Stimulated activated naive CD8-positive, alpha-beta T cell treated with anti-CD3 and anti-CD28 coated beads, Interleukin-15, Interleukin-2, amounts not matched to agents 100 ng/mL and 50 ng/mL, for 24 hours (primary cell): ENCODE data around the gene TMEM37.

Source experiments
- H3K27ac Mint-ChIP-seq: one replicate; pipeline ENCODE4 v1.8.0; 2021; ENCODE audit warnings: mild to moderate bottlenecking, mixed read lengths
- H3K27me3 Mint-ChIP-seq: one replicate; pipeline ENCODE4 v1.8.0; 2021; ENCODE audit warnings: mixed read lengths
- H3K36me3 Mint-ChIP-seq: one replicate; pipeline ENCODE4 v1.8.0; 2021; ENCODE audit warnings: low read depth, mixed read lengths
- H3K4me1 Mint-ChIP-seq: one replicate; pipeline ENCODE4 v1.8.0; 2021; ENCODE audit warnings: low read depth, mixed read lengths
- H3K4me3 Mint-ChIP-seq: one replicate; pipeline ENCODE4 v1.8.0; 2021; ENCODE audit warnings: mild to moderate bottlenecking, mixed read lengths
- H3K9me3 Mint-ChIP-seq: one replicate; pipeline ENCODE4 v1.8.0; 2021; ENCODE audit warnings: mixed read lengths

Gene TMEM37

DNA sequence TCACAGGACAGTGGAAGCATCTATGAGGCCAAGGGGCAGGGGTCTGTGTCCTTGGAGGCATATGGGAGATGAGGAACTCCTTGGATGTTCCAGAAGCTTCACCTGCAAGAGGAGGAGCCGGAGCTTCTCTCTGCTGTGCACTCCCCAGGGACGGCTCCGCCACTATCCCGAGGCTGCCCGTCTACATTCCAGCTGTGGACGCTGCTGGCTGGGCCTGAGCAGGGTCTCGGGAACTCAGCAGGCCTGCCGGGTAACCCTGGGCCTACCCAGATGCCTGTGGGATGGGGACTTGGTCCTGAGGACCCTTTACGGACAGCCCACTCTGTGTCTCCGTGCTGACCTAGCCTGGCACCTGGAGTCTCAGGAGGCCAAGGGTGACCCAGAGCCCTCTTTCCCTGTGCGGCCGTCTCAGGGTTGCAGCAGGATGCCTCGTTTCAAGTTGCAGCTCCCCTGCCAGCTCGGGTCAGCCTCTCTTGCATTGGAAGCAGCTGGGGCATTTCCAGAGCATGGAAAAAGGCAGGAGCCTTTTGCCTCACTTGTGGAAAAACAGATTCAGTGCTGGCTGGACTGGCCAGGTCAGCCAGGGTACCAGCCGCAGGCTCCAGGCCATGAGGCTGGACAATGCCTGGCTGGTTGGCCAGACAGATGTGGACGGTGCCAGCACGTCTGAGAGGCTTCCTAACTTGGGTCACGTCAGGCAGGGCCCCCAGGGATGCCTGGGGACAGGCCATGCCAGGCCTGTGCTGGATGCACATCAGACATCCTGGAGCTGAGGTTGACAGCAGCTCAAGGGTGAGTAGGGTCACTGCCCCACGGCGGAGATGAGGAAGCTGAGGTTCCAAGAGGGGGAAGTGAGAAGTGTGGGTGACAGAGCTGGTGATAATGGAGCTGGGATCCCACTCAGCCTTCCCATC lies 51.1 kb downstream of the TMEM37 start:
- no peaks in the 10 kb centered on the region for H3K4me1 Mint-ChIP-seq
- no peak overlapping the region for H3K4me3 Mint-ChIP-seq
- no peaks in the 10 kb centered on the region for H3K36me3 Mint-ChIP-seq
- H3K27ac Mint-ChIP-seq: no peak overlapping the region
- no peaks in the 10 kb centered on the region for H3K27me3 Mint-ChIP-seq
- H3K9me3 Mint-ChIP-seq: no peaks in the 10 kb centered on the region

DNA sequence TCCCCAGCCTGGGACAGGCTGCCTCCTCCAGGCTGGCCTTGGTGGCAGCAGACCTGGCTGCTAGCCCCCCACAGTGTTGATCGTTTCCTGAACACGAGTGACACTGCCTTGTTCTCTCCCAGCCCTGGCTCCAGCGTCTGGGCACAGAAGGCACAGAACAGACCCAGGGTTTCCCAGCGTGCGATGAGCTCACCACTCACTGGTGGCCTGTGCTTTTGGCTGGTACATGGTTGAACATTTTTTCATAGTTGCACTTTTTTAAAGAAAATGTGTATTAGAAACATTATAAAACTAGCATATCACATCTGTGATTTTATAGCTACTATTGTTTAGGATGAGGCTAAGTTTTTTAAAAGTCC lies 51.7 kb downstream of the TMEM37 start:
- H3K4me3 Mint-ChIP-seq: no peak overlapping the region
- no peak overlapping the region for H3K27ac Mint-ChIP-seq
- H3K36me3 Mint-ChIP-seq: no peaks in the 10 kb centered on the region
- no peaks in the 10 kb centered on the region for H3K4me1 Mint-ChIP-seq
- H3K27me3 Mint-ChIP-seq: no peaks in the 10 kb centered on the region
- H3K9me3 Mint-ChIP-seq: no peaks in the 10 kb centered on the region

DNA sequence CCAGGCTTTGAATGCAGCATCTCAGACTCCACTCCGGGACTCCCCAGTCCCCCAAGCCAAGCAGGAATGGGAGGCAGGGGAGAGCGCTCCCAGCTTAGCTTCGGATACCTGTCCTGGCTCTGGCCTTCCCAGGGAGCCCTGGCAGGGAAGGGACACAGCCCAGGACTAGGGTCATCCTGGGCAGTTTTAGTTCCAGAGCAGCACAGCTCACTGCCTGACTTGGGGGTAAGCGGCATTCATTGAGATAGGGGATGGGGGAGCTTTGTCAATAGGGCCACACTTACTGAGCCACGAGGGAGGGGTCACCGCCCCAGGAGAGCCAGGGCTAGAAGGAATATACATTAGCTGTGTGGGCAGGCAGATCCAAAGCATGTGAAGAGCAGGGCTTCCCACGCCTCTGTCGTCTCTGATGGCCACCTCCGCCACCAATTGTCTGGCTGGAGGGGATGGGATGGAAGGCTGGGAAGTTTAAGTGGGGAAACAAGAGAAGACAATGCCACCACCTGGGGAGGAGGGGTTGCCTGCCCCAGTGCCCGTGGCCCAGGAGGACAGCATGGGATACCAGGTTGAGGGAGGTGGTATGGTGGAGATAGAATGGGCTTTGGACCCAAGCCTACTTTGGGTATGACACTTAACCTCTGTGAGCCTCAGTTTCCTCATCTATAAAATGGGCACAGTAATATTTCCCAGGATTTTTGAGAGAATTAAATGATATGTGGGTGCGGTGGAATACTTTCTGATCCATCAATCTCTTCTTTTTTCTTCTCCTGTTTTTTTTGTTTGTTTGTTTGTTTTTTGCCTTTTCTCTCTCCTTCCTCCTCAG lies 52.5 kb downstream of the TMEM37 start:
- Mint-ChIP-seq H3K4me3 (no peak overlapping the region), H3K36me3 (no peaks in the 10 kb centered on the region), H3K27me3 (no peaks in the 10 kb centered on the region), H3K27ac (no peak overlapping the region), H3K4me1 (no peaks in the 10 kb centered on the region), H3K9me3 (no peaks in the 10 kb centered on the region)

DNA sequence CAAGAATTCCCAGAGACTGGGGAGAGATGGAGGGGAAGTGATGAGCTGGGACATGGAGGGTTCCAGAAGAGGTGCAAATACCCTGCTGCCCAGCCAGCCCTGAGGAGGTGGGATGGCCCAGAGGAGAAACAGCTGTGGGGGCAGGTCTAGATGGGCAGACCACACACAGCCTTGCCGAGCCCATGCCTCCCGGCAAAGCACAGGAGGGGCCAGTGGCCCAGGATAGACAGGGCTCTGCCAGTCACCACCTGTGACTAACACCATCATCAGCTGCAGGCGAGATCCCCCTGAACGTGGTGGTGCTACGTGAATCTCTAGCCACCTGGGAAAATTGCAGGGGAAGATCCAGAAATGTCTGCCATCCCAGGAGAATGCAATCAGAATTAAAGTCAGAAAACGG lies 53.2 kb downstream of the TMEM37 start:
- Mint-ChIP-seq H3K27ac (no peak overlapping the region), H3K36me3 (no peaks in the 10 kb centered on the region), H3K4me1 (no peaks in the 10 kb centered on the region), H3K4me3 (no peak overlapping the region), H3K9me3 (no peaks in the 10 kb centered on the region), H3K27me3 (no peaks in the 10 kb centered on the region)

DNA sequence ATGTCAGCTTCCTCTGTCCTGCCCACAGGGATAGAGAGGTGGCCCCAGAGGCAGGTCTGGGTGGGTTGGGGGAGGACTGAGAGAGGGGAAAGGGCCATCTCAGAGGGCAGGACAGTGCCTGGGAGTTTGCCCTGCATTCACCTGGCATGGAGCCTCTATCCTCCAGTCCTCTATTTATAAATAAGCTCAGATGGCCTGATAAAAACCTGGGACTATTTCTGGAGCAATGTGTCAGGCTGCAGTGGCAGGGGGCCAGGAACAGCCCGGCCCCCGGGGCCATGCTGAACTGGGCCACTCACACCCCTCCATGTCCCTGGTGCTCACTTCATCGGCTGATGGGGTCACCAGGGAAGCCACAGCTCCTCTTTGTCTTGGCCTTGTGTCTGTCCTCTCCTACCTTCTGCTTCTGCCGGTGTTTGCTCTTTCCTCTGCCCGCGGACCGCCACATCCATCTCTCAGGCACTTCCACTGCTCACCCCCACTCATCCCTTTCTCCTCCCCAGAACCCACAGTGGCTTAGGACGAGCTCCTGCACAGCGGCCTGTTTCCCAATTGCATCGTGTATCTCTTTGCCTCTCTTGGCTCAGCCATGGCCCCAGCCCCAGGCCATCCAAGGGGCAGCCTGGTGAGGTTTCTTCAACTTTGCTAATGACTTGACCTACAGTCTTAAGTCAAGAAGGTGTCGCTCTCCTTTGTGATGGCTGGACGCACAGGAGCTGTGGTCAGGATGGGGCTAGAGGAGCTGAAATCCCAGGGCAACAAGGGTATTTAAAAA lies 53.9 kb downstream of the TMEM37 start:
- H3K4me1 Mint-ChIP-seq: no peaks in the 10 kb centered on the region
- H3K4me3 Mint-ChIP-seq: no peak overlapping the region
- H3K9me3 Mint-ChIP-seq: no peaks in the 10 kb centered on the region
- no peaks in the 10 kb centered on the region for H3K27me3 Mint-ChIP-seq
- no peaks in the 10 kb centered on the region for H3K36me3 Mint-ChIP-seq
- H3K27ac Mint-ChIP-seq: no peak overlapping the region

DNA sequence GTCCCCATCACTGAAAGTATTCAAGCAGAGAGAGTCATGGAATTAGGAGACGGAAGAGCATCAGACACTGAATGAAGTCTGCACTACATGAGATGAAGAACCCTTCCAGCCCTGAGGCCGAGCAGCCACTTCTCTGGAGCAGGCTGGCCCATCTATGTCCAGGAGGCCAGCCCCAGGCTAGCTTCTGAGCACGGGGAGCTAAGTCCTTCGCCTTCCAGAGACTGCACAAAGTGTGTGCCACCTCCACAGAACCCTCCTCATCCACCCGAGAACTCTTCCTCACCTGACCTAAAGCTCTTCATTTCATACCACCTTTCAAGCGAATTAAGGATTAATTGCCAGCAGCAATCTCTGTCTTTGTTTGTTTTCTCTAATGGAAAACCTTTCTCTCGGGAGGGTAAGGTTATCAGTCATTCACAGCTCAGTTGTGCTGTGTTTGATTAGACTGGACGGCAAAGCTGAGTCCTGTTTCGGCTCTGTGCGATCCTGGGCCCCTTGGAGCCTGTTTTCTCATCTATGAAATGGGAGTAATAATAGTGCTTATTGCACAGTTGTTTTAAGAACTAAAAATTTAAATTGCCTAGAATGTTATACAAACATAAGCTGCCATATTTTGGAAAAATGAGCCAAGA lies 54.7 kb downstream of the TMEM37 start:
- no peaks in the 10 kb centered on the region for H3K27me3 Mint-ChIP-seq
- H3K4me1 Mint-ChIP-seq: no peaks in the 10 kb centered on the region
- no peaks in the 10 kb centered on the region for H3K36me3 Mint-ChIP-seq
- H3K9me3 Mint-ChIP-seq: no peaks in the 10 kb centered on the region
- no peak overlapping the region for H3K27ac Mint-ChIP-seq
- H3K4me3 Mint-ChIP-seq: no peak overlapping the region

DNA sequence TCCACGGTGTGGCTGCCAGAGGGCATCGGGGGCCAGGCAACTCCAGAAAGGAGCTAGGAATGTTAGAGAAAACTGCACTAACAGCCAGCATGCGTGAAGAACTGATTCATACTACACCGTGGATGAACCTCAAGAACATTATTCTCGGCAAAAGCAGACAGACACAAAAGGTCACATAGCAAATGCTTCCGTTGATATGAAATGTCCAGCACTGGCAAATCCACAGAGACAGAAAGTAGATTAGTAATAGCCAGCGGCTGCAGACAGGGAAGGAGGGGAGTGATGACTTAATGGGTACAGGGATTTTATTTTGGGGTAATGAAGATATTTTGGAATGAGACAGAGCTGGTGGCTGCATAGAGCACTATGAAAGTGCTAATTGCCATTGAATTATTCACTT lies 55.2 kb downstream of the TMEM37 start:
- H3K4me1 Mint-ChIP-seq: no peaks in the 10 kb centered on the region
- no peaks in the 10 kb centered on the region for H3K9me3 Mint-ChIP-seq
- H3K4me3 Mint-ChIP-seq: no peak overlapping the region
- H3K27ac Mint-ChIP-seq: no peak overlapping the region
- H3K36me3 Mint-ChIP-seq: no peaks in the 10 kb centered on the region
- H3K27me3 Mint-ChIP-seq: no peaks in the 10 kb centered on the region

DNA sequence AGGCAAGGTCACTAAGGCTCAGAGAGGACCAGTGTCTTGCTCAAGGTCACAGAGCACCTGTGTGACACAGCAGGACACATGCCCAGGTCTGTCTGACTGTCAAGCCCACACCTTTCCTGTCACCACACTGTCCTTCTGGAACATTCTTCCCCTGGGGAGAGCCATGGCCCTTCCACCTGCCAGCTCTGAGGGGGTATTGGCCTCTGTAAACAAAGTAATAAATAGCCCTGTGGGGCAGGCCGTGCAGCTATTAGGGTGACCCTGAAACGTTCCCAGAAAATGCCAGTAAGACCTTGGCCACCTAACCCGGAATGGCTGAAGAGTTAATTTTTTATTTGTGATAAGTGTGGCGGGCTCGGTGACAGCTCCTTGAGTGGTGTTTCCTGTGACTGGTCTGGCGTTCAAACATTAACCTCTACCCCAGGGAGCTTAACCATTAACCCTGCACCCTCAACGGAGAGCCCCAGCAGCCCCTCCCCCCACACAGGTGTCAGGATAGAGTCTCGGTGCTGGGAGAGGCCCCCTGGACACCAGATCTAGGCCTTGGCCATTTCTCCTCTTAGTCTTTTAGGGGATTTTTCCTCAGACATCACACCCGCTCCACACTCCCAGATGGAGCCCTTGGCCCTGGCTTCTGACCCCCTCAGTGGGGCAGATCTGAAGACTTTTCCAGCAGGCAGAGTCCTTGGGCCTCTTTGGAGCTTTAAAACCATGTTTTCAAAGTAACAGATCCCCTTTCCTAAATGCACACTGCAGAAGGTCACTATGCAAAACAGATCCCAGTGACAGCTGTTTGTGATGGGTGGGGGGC lies 56.0 kb downstream of the TMEM37 start:
- no peaks in the 10 kb centered on the region for H3K36me3 Mint-ChIP-seq
- H3K27me3 Mint-ChIP-seq: peaks cover 4% of the 10 kb centered on the region
- H3K27ac Mint-ChIP-seq: no peak overlapping the region
- no peaks in the 10 kb centered on the region for H3K4me1 Mint-ChIP-seq
- no peaks in the 10 kb centered on the region for H3K9me3 Mint-ChIP-seq
- no peak overlapping the region for H3K4me3 Mint-ChIP-seq
